GM12878 (cell line): ENCODE results near the gene TACC2. TPM values are rescaled to one million over a fixed set of nuclear protein-coding genes. Genes with fewer than 3 reads are reported as not detected.
"Not testable (repeated sequence)": the region's sequence is repeated elsewhere in the genome, so short reads cannot be mapped to it uniquely, and the experiment has no call there.

Experiments
- ATAC-seq: fragments of 200-7000 bp; cut with Tn5 transposase; 3 replicates; pipeline ENCODE4 v1.9.1; 2020; ENCODE audit warnings: mild to moderate bottlenecking, moderate library complexity
- BruUV-seq: library from RNA; stranded (reverse); fragments of 400-500 nt; replicated peaks from 2 replicates; lab custom pipeline; 2021; lab: Mats Ljungman, UMichigan
- CTCF ChIA-PET: fragments of 300-600 bp; sonication (Branson Sonifier 250); formaldehyde crosslinking; extraction: SDS; loops from one replicate; lab custom pipeline; 2021; ENCODE audit warnings: inconsistent platforms; lab: Yijun Ruan, JAX
- POLR2A ChIA-PET: fragments of 350-600 bp; formaldehyde crosslinking; extraction: SDS; loops from one replicate; lab custom pipeline; 2021; ENCODE audit warnings: inconsistent platforms; lab: Charles Lee
- RAD21 ChIA-PET: fragments of 300-600 bp; sonication (Branson Sonifier 250); formaldehyde crosslinking; loops from one replicate; lab custom pipeline; 2023; ENCODE audit warnings: antibody characterized with exemption; ENCODE audit not compliant: unreplicated experiment; lab: Charles Lee
- SMC1A ChIA-PET: fragments of 300-600 bp; sonication (Branson Sonifier 250); formaldehyde crosslinking; loops from one replicate; lab custom pipeline; 2023; ENCODE audit not compliant: unreplicated experiment, uncharacterized antibody; lab: Charles Lee
- DNase-seq: peaks from one replicate; pipeline ENCODE4 v3.0.0-alpha.2; 2011; ENCODE audit warnings: low read depth, low spot score
- FAIRE-seq: peaks from 3 replicates; lab custom pipeline; 2011; peaks lifted over from hg19 to GRCh38; lab: Jason Lieb, UNC
- H2AFZ ChIP-seq: 2 replicates; pipeline ENCODE4 v1.6.0; 2011; ENCODE audit warnings: low read depth, low read length, control low read depth; ENCODE audit not compliant: control insufficient read depth
- H3K27ac ChIP-seq: 2 replicates; pipeline ENCODE4 v1.5.1; 2011; ENCODE audit warnings: control low read depth; ENCODE audit not compliant: control insufficient read depth, insufficient read depth
- H3K27me3 ChIP-seq, 2 experiments: replicated peaks in 1 of 2; 2 replicates each; pipeline versions ENCODE4 v1.6.0 to v1.6.1; 2011; ENCODE audit warnings: low read length in 1 of 2; ENCODE audit not compliant: control insufficient read depth in 2 of 2, insufficient read depth in 2 of 2
- H3K36me3 ChIP-seq, 2 experiments: 2 replicates each; pipeline ENCODE4 v1.5.1; 2011; ENCODE audit warnings: low read length in 1 of 2; ENCODE audit not compliant: control insufficient read depth in 2 of 2, insufficient read depth in 2 of 2
- H3K4me1 ChIP-seq: 2 replicates; pipeline ENCODE4 v1.6.1; 2011; ENCODE audit warnings: mild to moderate bottlenecking, low read length, moderate library complexity, mixed read lengths; ENCODE audit not compliant: control insufficient read depth, insufficient read depth
- H3K4me2 ChIP-seq: 2 replicates; pipeline ENCODE4 v1.6.0; 2011; ENCODE audit warnings: control low read depth; ENCODE audit not compliant: control insufficient read depth, insufficient read depth
- H3K4me3 ChIP-seq: fragments of 200-600 bp; sonication (generic); 2 replicates; pipeline ENCODE4 v1.5.1; 2016
- H3K79me2 ChIP-seq: 2 replicates; pipeline ENCODE4 v1.6.0; 2011; ENCODE audit warnings: low read length; ENCODE audit not compliant: control insufficient read depth, insufficient read depth
- H3K9ac ChIP-seq: 2 replicates; pipeline ENCODE4 v1.8.0; 2011; ENCODE audit warnings: low read length, control low read depth, mixed read lengths; ENCODE audit not compliant: control insufficient read depth, insufficient read depth
- H3K9me3 ChIP-seq: replicated peaks from 3 replicates; pipeline ENCODE4 v1.5.1; 2011; ENCODE audit warnings: mild to moderate bottlenecking, low read length; ENCODE audit not compliant: control insufficient read depth, insufficient read depth
- H4K20me1 ChIP-seq: 2 replicates; pipeline ENCODE4 v1.6.0; 2011; ENCODE audit not compliant: control insufficient read depth, insufficient read depth
- CBFB ChIP-seq: IDR thresholded peaks from 2 replicates; pipeline ENCODE4 v1.6.1; 2016; ENCODE audit warnings: antibody characterized with exemption, low read depth
- ETV6 ChIP-seq, 2 experiments: fragments of 450-650 bp in 1 of 2; IDR thresholded peaks in 1 of 2; conservative IDR thresholded peaks in 1 of 2; 2 replicates each; pipeline ENCODE4 v1.6.1; 2014; ENCODE audit warnings: antibody characterized with exemption in 1 of 2, borderline replicate concordance in 1 of 2, low read depth in 1 of 2, mild to moderate bottlenecking in 1 of 2, moderate library complexity in 1 of 2
- FOS ChIP-seq: IDR thresholded peaks from 3 replicates; pipeline ENCODE4 v1.6.1; 2011; ENCODE audit warnings: borderline replicate concordance; ENCODE audit not compliant: insufficient read length; ENCODE audit errors: extremely low read depth
- GATAD2B ChIP-seq: fragments of 450-650 bp; conservative IDR thresholded peaks from 2 replicates; pipeline ENCODE4 v1.6.1; 2017; ENCODE audit warnings: low read depth, mild to moderate bottlenecking, moderate library complexity
- HCFC1 ChIP-seq: fragments of 150-350 bp; IDR thresholded peaks from 2 replicates; pipeline ENCODE4 v1.6.1; 2014; ENCODE audit warnings: low read length
- NR2C1 ChIP-seq: fragments of 450-650 bp; IDR thresholded peaks from 2 replicates; pipeline ENCODE4 v1.6.1; 2017; ENCODE audit warnings: antibody characterized with exemption, mild to moderate bottlenecking, moderate library complexity
- NR2C2 ChIP-seq: IDR thresholded peaks from 2 replicates; pipeline ENCODE4 v1.6.1; 2011; ENCODE audit warnings: borderline replicate concordance, low read depth; ENCODE audit not compliant: control insufficient read depth, insufficient read length
- PAX5 ChIP-seq: IDR thresholded peaks from 2 replicates; pipeline ENCODE4 v1.6.1; 2011; ENCODE audit warnings: low read depth, low read length, borderline replicate concordance
- PAX8 ChIP-seq: fragments of 450-650 bp; IDR thresholded peaks from 2 replicates; pipeline ENCODE4 v1.6.1; 2017; ENCODE audit warnings: mild to moderate bottlenecking, moderate library complexity
- POLR2A ChIP-seq: IDR thresholded peaks from 2 replicates; pipeline ENCODE4 v1.6.1; 2011; ENCODE audit warnings: low read depth, mild to moderate bottlenecking, low read length
- PRDM15 ChIP-seq: fragments of 450-650 bp; formaldehyde crosslinking; IDR thresholded peaks from 2 replicates; pipeline ENCODE4 v1.4.0; 2020; ENCODE audit warnings: mild to moderate bottlenecking, moderate library complexity
- SKIL ChIP-seq: fragments of 450-650 bp; IDR thresholded peaks from 2 replicates; pipeline ENCODE4 v1.6.1; 2017; ENCODE audit warnings: mild to moderate bottlenecking, low read depth, inconsistent platforms; ENCODE audit not compliant: poor library complexity, severe bottlenecking
- TCF12 ChIP-seq: IDR thresholded peaks from 2 replicates; pipeline ENCODE4 v1.6.1; 2011; ENCODE audit warnings: low read depth, mild to moderate bottlenecking, low read length
- ZNF217 ChIP-seq: fragments of 450-650 bp; IDR thresholded peaks from 2 replicates; pipeline ENCODE4 v1.6.1; 2017; ENCODE audit warnings: antibody characterized with exemption, mild to moderate bottlenecking
- ZSCAN29 ChIP-seq: fragments of 450-650 bp; IDR thresholded peaks from 2 replicates; pipeline ENCODE4 v1.6.1; 2017; ENCODE audit warnings: mild to moderate bottlenecking, moderate library complexity
- ZZZ3 ChIP-seq: IDR thresholded peaks from 2 replicates; pipeline ENCODE4 v1.6.1; 2011; ENCODE audit warnings: low read depth; ENCODE audit not compliant: control insufficient read depth, insufficient read length
- WGBS: methylation state at CpG from one replicate; pipeline ENCODE4 v1.1.6; 2016; ENCODE audit warnings: low lambda C conversion rate; ENCODE audit not compliant: insufficient replicate concordance, insufficient coverage; ENCODE audit errors: missing lambda C conversion rate; 5-methylcytosine and 5-hydroxymethylcytosine counted together
- in situ Hi-C: fragments of 300-500 bp; cut with MboI; formaldehyde crosslinking; loops from 9 replicates; pipeline ENCODE4 v1.14.3; 2018; ENCODE audit warnings: mixed read lengths
- intact Hi-C: fragments of 100-400 bp; cut with micrococcal nuclease; formaldehyde crosslinking; loops from one replicate; pipeline ENCODE4 v1.14.2; 2022; ENCODE audit not compliant: unreplicated experiment
- polyA plus RNA-seq, 11 experiments: library from polyadenylated mRNA; depleted of rRNA in 4 of 11; unstranded in 6 of 11; stranded (reverse) in 5 of 11; fragments of >200 nt; fragmentation: Nextera tagmentation in 4 of 11; fragmentation: Illumina TruSeq in 1 of 11; extraction: Ambion mirVana in 4 of 11; extraction: Trizol in 1 of 11; gene quantifications; 1 replicate in 1 of 11; 2 replicates in 10 of 11; pipeline versions ENCODE4 v1.2.1 to v1.2.3, GENCODE V29; 2011 to 2016; ENCODE audit warnings: inconsistent platforms in 2 of 11, missing spikeins in 2 of 11, low read depth in 1 of 11
- total RNA-seq, 4 experiments: library from RNA; depleted of rRNA in 3 of 4; stranded (reverse); fragments of >200 nt in 3 of 4; fragmentation: Illumina TruSeq in 1 of 4; extraction: Trizol in 1 of 4; gene quantifications; 2 replicates each; pipeline versions ENCODE4 v1.2.1 to v1.2.3, GENCODE V29; 2013 to 2021

The TACC2 gene
- total and polyA plus RNA-seq, 10 of the 15 experiments (the other 5 are each of a cell fraction or from before 2014, with no cell fraction given): 0.07 to 0.64 (median 0.13) TPM; not detected in 5

- ATAC-seq (no peak), DNase-seq (no peak), FAIRE-seq (no peak)
- no peaks in the 10 kb centered on the region for H4K20me1 ChIP-seq
- RAD21 ChIA-PET: no interaction called here
- SMC1A ChIA-PET: no interaction called here
- CTCF ChIA-PET: interaction anchor here (0.5 kb wide), 1 partner anchor 19 kb away, joined by 4 read pairs; no protein-coding TSS in a partner anchor
- no peaks in the 10 kb centered on the region for H3K79me2 ChIP-seq
- H3K4me2 ChIP-seq: no peak overlapping the region
- intact Hi-C loops: no loop called here
- 0% methylated on average over 2 of the region's 3 CpGs for WGBS
- H3K9me3 ChIP-seq: no peaks in the 10 kb centered on the region
- no TSS peak for BruUV-seq
- in situ Hi-C loops: no loop called here
- H3K27me3 ChIP-seq: no peaks in the 10 kb centered on the region; a peak in 2 of 4 replicates
- no peak overlapping the region for H3K4me3 ChIP-seq
- no peaks in the 10 kb centered on the region for H3K36me3 ChIP-seq
- POLR2A ChIA-PET: no interaction called here
- TF ChIP-seq NR2C1: no peak
- no peak for TF ChIP-seq ZZZ3
- TF ChIP-seq GATAD2B: no peak
- no peak for TF ChIP-seq ZNF217
- no peak for TF ChIP-seq POLR2A
- TF ChIP-seq PAX8: no peak
- TF ChIP-seq FOS: no peak
- no peak for TF ChIP-seq TCF12
- TF ChIP-seq SKIL: no peak
- no peak for TF ChIP-seq PAX5
- no peak for TF ChIP-seq ETV6 (conservative IDR thresholded peaks at IDR 0.05 in 1 of 2, IDR thresholded peaks at IDR 0.05 in 1 of 2; ENCODE audit: borderline replicate concordance in 1 of 2, low read depth in 1 of 2)
- no peak for TF ChIP-seq HCFC1
- no peak for TF ChIP-seq ZSCAN29
- TF ChIP-seq NR2C2: no peak
- no peak for TF ChIP-seq PRDM15 (CRISPR knock-in tag)
- no peak for TF ChIP-seq CBFB
- H2AFZ ChIP-seq: no peak overlapping the region
- no peak overlapping the region for H3K9ac ChIP-seq
- H3K4me1 ChIP-seq: no peaks in the 10 kb centered on the region
- no peak overlapping the region for H3K27ac ChIP-seq
Observed at GRCh38 chr10:122093076-122093475, 104.1 kb downstream of the TACC2 start.

GRCh38 chr10:122096181-122096580 is 107.2 kb downstream of the TACC2 start:
- POLR2A ChIA-PET, H3K79me2 ChIP-seq: not testable (repeated sequence)

More at GRCh38 chr10:122096181-122096580, 107.2 kb downstream of the TACC2 start:
- H3K36me3 ChIP-seq, H3K9me3 ChIP-seq, RAD21 ChIA-PET, FAIRE-seq, ATAC-seq, H3K27me3 ChIP-seq, H3K4me1 ChIP-seq, H3K9ac ChIP-seq, in situ Hi-C loops, H4K20me1 ChIP-seq, H2AFZ ChIP-seq, DNase-seq, H3K4me3 ChIP-seq, intact Hi-C loops, H3K4me2 ChIP-seq, BruUV-seq, CTCF ChIA-PET, SMC1A ChIA-PET, H3K27ac ChIP-seq: not testable (repeated sequence)
- WGBS: 35% methylated on average over 11 of the region's 11 CpGs
